IPS-NIHi7 (cell line): ENCODE measurements around the gene FKBP2.

Experiments used
- DNase-seq: peaks from one replicate; pipeline ENCODE4 v3.0.0; 2012; ENCODE audit warnings: mixed read lengths; ENCODE audit errors: extremely low spot score

FKBP2 gene

DNA sequence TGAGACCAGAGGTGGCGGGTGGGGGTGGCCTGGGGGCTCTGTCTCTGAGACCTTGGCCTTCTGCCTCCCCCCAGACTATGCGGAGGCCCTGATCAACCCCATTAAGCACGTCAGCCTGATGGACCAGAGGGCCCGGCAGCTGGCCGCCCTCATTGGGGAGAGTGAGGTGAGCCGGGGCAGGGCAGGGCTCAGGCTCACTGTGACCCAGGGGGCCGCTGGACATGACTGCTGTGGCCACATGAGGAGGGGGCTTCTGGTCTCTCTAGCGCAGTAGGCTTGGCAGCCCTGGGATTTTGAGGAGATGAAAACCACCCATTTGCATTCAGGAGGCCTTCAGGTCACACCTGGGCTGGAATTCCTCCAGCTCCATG is 23.0 kb downstream of the FKBP2 start:
- DNase-seq: no peak

DNA sequence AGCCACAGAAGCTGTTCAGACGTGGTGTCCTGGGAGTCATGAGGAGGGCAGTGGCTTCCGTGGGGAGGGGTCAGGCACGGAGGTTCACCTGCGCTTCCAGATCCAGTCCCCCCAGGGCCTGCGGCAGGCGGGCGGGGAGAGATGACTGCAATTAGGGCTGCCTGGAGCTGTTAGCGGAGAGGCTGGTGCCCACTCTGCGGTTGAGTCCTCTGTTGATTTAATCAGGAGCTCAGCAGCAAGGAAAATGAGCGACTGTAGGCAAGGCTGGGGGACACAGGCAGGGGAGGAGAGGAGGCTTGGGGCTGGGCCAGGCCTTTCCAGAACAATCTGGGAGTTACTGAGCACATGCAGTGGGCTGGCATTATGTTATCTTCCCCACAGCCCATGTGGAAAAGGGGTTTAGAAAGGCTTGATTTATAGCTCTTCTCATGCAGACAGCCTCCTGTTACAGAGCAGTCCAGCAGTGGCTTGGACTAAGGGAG is 23.5 kb downstream of the FKBP2 start:
- no peak for DNase-seq

DNA sequence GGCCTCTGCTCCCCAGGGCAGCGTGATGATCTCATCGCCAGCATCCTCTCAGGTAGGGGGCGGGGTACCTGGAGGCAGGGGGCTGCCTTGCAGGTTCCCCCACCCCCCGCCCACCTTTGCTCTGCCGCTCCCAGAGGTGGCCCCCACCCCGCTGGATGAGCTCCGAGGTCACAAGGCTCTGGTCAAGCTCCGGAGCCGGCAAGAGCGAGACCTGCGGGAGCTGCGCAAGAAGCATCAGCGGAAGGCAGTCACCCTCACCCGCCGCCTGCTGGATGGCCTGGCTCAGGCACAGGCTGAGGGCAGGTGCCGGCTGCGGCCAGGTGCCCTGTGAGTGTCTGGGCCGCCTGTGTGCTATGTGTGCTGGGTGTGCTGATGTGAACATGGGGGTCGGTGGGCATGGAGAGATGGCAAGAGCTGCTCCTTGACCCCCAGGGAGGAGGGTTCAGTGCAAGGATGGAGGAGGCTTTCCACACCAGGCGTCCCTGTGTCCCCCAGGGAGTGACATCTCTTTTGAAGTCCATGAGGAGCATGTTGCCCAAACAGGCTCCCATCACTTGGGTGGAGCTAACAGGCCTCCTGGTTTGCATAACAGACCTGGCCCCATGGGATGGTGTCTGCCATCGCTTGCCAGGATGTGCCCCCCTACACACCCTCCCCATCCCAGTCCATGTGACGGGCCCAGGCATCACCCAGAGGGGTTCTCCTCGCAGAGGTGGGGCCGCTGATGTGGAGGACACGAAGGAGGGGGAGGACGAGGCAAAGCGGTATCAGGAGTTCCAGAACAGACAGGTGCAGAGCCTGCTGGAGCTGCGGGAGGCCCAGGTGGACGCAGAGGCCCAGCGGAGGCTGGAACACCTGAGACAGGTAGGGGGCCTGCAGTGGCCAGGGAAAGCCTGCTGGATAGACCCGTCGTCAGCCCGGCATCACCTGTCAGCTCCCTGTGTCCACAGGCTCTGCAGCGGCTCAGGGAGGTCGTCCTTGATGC is 24.6 kb downstream of the FKBP2 start:
- DNase-seq: no peak

DNA sequence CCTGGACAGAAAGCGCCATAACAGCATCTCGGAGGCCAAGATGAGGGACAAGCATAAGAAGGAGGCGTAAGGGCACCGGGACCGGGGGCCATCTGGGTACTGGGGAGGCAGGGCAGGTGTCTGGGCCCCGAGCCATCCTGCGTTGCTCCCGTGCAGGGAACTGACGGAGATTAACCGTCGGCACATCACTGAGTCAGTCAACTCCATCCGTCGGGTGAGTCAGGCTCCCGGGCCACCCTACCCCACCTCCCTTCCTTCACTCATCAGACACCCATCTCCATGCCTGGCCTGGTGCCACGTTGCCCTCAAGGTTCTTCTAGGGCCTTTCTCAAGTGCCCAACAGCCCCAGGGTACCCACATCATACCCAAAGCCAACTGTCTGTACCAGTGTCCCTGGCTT is 25.4 kb downstream of the FKBP2 start:
- DNase-seq: no peak

DNA sequence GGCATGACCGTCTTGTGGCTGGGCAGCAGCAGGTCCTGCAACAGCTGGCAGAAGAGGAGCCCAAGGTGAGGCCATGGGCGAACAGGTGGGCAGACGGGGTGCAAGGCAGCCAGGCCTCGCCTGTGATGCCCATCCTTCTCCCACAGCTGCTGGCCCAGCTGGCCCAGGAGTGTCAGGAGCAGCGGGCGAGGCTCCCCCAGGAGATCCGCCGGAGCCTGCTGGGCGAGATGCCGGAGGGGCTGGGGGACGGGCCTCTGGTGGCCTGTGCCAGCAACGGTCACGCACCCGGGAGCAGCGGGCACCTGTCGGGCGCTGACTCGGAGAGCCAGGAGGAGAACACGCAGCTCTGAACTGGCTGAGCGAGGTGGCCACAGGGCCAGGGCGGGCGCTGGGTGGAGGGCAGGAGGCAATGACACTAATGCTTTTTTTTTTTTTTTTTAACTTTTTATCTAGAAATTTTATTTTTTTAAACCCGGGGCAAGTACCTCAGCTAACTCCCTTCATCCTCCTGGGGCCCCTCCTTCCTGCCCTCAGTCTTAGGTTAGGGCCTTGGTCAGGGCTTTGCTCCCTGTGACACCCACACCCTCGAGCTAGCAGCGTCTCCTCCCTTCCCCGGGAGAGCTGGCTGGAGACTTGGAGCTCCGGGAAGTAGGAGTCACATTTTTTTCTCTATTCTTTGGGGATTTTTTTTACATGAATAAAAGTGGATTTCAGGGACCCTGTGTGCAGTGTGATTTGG is 26.5 kb downstream of the FKBP2 start:
- no peak for DNase-seq

DNA sequence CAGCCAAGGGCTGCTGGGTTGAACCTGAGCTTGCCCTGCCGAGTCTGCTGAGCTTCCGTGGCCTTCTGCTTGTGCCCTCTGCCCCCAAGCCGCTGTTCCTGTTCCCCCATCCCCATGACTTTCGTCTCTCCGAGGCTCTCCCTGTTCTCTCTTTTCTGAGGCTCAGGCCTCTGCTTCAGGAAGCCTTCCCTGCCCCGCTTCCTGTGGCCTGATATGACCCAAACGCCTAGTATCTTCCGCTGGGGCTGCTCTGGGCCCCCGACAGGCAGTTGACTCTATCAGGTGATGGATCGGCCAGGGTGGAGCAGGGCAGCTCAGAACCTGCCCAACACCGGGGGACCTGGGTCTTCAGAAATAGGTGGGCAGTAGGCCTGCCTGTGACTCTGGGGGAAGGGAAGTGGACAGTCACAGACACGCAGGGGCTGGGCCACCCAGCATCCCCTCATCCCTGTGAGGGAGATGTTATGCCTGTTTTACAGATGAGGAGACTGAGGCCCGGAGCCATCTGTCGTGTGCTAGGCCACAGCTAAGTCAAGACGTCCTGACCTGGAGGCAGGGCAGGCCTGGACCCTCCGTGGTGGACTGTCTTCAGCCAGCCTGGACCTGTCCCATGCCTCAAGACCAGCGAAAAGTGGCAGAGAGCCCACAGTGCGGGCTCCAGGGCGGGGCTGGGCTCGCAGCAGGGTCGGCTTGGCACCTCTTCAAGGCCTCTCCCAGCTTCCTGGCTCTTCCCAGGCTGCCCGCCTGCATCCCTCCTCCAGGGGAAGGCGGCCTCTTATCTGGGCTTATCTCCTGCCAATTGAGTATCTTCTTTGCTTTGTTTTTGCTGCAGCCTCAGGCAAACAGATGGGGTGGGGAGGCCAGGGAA is 27.4 kb downstream of the FKBP2 start:
- DNase-seq: peak; percentile 15

DNA sequence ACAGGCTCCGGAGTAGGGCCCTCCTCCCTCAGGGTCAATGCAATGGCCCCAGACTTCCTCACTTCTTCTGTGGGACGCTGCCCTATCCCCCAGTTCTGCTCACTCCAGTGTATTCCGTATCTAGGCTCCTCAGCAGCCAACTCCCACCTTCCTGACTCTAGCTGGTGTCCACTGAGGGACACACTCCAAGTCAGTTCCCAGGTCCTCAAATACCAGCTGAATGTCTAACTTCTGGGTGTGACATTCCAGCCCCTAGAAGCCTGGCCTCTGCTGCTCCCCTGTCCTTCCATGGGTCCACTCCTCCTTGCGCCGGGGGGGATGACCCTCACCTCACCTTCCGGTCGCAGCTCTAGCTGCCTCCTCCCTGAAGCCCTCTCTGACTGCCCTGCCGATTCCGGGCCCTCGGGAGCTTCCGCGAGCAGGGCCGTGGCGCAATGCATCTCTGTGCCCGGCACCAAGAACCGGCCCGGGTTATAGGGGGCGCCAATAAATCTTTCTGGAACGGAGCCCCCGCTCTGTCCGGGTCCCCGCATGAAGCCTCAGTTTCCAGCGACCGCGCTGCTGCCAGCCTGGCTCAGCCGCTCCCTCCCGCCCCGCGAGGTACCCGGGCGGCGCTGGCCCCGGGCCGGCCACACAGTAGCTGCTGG is 28.1 kb downstream of the FKBP2 start:
- no peak for DNase-seq

DNA sequence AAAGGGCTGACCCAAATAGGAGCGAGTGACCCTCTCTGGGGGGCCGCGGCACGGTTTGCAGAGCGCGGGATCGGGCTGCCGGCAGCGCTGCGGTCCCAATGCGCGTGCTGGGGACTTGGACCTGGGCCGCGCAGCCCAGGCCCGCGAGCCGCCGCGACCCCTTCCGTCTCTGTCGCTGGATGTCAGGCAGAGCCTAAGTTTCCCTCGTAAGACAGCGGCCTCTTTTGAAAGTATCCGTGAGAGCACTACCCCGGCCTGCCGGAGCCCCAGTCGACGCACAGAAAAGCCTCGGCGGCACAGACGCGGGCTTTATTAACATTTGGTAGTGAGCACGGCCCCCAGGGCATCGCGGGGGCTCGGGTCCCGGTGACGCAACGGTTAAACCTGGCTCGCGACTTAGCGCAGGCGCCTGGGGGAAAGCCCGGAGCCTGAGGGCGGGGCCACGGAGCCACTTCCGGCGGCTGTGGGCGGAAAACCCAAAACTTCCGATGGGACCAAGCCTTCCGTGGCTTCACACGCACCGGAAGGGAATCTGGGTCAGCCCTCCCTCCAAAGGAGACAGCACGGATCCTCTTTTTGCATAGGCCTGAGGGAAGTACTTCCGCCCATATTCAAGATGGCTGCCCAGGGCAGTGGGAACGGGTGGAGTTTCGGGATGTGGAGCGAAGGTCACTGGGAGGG is 28.8 kb downstream of the FKBP2 start:
- DNase-seq: peak; percentile 84

DNA sequence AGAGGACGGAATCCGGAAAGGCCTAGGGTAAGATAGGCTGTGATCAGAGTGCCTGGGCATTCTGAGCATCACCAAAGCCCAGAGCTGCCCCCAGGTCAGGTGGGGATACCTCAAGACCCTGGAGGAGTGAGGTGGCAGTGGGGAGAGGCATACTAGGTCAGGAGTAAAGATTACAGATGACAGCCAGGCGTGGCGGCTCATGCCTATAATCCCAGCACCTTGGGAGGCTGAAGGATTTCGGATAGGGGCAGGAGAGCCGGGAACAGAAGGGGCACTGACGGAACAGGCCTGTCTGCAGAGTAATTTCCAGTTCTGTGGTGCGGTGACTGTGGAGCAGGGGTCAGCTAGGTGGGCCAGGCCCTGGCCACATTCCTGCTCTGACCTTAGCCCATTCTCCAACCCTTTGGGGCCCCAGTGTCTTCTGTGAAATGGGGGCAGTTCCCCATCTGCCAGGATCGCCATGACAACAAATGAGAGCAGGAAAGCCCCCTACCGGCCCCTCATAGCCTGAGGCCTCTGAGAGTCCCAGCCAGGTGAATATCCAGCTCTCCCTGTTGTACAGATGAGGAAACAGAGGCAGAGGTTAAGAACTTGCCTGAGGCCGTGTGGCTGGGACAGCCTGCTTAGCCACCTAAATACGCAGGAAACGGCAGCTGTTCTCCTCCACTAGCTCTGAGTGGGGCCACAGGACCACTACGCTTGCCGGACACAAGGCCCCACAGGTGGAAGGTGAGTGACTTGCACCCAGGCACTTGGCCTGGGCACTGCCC is 34.3 kb downstream of the FKBP2 start:
- no peak for DNase-seq

DNA sequence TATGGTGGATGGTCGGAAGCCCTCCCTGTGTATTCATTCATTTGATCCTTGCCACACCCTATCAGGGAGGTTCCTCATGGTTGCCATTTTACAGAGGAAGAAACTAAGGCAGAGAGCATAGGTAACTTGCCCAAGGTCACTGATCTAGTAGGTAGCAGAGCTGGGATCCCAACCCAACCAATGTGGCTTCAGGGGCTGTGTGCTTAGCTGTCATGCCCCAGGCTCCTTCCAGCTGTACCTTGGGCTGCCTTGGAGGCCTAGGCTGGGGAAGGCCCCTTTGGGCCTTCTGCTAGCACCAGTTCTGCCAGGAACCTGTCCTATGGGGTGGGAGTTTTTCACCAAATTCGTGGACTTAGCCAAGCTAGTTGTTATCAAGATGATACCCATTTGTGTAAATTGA is 34.9 kb downstream of the FKBP2 start:
- DNase-seq: no peak

DNA sequence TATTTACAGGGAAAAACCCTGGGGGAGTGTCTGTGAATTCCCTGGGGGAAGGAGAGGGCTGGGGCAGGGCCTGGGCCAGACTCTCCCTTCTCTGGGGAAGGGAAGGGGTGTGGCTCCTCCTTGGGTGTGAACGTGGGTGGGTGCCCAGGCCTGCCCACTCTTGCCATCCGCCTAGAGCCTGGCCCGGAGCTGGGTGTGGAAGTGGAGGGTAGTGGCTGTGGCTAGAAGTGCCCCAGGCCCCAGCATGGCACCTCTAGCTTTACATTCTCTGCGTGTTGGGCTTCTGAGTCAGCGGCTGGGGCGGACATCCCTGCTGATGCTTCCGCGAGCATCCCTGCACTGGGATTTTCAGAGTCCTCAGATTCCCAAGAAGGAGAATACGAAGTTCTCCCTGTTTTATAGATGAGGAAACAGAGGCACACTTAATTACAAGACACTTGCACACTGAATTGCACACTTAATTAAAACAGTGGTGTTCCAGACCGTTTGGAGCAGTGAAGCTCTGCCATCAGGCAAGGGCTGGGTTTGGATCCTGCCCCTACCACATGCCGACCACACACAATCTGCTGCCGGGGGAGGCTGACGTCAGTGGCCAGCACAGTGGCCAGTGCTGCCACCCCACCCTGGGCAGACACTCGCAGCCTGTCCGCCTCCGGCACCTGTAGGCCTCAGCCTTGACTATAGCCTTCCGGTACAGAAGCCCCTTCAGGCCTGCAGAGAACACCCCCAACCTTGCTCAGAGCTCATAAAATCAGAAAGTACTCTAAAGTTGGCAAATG is 35.9 kb downstream of the FKBP2 start:
- DNase-seq: no peak

DNA sequence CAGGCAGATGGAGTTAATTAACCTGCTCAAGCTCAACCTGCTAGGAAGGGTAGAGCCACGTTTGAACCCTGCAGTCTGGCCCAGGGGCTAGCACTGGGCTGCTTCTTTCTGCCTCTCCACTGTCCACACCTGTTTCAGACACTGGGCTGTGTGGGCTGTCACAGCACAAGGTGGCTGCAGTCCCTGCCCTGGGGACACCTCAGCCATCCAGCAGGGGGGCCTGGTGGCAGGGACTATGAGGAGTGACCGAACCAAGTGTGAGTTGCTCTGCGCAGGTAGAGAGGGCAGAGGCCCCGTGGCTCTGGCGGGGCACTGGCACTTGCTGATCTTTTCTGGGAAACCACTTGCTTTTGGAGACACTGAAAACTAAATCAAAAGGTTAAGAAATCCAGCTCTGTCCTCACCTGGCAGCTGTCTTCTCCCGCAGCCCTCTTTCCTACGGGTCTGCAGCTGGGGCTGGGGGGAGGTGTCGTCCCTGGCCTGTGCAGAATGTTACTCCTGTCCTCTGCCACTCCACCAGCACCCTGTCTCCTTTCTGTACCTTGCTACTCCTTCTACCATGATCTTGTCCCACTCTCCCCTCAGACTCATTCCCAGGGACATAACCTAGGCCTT is 37.8 kb downstream of the FKBP2 start:
- no peak for DNase-seq

DNA sequence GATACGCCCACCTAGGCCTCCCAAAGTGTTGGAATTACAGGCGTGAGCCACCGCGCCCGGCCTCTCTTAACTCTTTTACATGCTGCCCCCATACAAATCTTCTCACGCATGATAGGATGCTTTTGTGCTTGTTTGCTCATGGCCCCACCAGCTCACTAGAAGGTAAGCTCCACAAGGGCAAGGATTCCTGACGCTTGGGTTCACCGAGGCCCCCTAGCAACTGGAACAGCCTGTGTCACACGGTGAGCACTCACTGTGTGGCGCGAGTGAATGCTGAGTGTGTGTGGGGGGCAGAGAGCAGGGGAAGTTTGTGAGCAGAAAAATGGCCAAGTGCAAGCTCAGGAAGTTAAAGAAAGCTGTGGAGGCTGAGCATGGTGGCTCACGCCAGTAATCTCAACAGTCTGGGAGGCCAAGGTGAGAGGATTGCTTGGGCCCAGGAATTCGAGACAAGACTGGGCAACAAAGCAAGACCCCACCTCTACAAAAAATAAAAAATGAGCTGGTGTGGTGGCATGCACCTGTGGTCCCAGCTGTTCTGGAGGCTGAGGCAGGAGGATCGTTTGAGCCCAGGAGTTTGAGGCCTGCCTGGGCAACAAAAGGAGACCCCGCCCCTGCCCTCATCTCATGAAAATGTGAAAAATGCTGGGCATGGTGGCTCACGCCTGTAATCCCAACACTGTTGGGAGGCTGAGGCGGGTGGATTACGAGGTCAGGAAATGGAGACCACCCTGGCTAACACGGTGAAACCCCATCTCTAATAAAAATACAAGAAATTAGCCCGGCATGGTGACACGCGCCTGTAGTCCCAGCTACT is 41.3 kb downstream of the FKBP2 start:
- DNase-seq: no peak

DNA sequence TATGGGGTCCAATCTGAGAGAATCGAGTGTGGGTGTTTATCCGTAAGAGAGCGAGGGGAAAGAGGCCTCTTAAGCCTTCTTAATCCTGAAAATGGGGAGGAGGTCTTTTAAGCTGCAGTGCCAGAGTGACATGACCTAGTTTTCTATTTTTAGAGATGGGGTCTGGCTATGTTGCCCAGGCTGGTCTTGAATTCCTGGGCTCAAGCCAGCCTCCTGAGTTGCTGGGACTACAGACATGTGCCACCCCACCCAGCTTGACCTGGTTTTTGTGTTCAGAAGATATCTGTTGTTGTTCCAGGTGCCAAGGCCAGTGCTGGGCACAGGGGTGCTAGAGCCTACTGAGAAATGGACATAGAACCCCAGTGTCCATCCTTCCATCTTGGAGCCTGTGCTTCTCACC is 42.2 kb downstream of the FKBP2 start:
- no peak for DNase-seq

DNA sequence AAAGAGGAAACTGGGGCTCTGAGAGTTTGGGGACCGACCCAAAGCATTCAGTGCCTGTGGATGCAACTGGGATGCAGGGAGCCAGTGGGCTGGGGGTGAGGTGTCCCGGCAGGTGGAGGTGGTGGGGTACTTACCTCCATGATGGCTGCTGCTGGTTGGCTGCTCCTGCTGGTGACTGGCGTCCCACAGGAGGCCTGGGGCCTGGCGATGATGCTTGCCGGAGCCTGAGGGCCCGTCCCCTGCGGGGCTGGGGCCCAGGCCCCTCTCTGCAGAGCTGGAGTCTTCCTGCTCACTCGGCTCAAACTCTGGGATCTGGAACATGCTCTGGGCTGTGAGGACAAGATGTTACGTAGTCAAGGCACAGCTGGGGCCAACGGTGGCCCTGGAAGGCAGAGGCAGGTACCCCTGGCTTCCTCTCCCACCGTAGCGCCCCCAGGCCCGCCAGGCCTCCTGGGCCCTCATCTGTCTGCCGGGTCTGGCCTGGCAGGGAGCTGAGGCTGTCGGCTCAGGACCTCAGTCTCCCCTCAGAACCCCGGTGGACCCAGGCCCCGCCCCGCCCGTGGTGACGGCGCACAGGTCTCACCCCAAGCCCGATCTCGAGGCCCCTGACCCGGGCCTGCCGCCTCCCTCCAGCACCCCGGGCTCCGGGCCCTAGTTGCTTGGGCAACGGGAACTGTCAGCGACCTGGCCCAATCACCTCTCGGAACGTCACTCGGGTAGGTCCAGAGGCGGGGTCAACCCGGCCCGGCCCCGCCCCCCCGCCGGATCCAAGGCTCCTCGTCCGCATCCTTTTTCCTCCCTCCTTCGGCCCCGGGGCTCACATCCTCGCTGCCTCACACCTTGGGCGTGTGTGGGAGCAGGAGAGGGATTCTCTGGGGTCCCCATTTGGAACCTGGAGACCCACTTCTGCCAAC is 43.4 kb downstream of the FKBP2 start, which contains the start of gene BAD:
BAD (minus strand) TSS at position 618 of the 914 bp plus-strand sequence; CDS start at position 321, 297 bp downstream.
- peak; percentile 97 for DNase-seq
